K562 (cell line): Measurements from ENCODE around the gene OVOL1. TPM values are rescaled to one million over a fixed set of nuclear protein-coding genes. Genes with fewer than 3 reads are reported as not detected.
A peak's percentile ranks its signal among the peaks of the same experiment; 100 is the strongest.

Experiments used
- GTF2A2 ChIP-seq: IDR thresholded peaks from 2 replicates; pipeline ENCODE4 v1.6.1; 2016; ENCODE audit warnings: mild to moderate bottlenecking, missing genetic modification characterization, missing compliant biosample characterization
- NFIC ChIP-seq: fragments of 450-650 bp; IDR thresholded peaks from 2 replicates; pipeline ENCODE4 v1.6.1; 2017; ENCODE audit warnings: mild to moderate bottlenecking, inconsistent platforms
- RAD51 ChIP-seq: fragments of 450-650 bp; IDR thresholded peaks from 2 replicates; pipeline ENCODE4 v1.7.1; 2016; ENCODE audit warnings: low read depth, mild to moderate bottlenecking, borderline replicate concordance
- SIRT6 ChIP-seq: IDR thresholded peaks from one replicate; pipeline ENCODE4 v1.6.1; 2012; ENCODE audit warnings: low read depth, mild to moderate bottlenecking, control low read depth, inconsistent platforms, low read length, moderate library complexity
- SMARCC2 ChIP-seq: fragments of 450-650 bp; IDR thresholded peaks from 2 replicates; pipeline ENCODE4 v1.6.1; 2017; ENCODE audit warnings: antibody characterized with exemption, moderate library complexity, mild to moderate bottlenecking, low read depth
- SMC3 ChIP-seq: conservative IDR thresholded peaks from 2 replicates; pipeline ENCODE4 v1.6.1; 2011; ENCODE audit warnings: low read depth, low read length, improper control_type of control experiment; ENCODE audit not compliant: insufficient read depth
- TCF3 ChIP-seq: sonication (generic); formaldehyde crosslinking; IDR thresholded peaks from 2 replicates; pipeline ENCODE4 v1.4.0; 2020; ENCODE audit warnings: mild to moderate bottlenecking, missing genetic modification reagents
- ZBED1 ChIP-seq: IDR thresholded peaks from 2 replicates; pipeline ENCODE4 v1.6.1; 2014
- ZNF217 ChIP-seq: sonication (generic); formaldehyde crosslinking; IDR thresholded peaks from 2 replicates; pipeline ENCODE4 v1.8.0; 2022; ENCODE audit warnings: mild to moderate bottlenecking, missing genetic modification reagents
- ZNF696 ChIP-seq: fragments of 250-450 bp; sonication (Bioruptor Pico); conservative IDR thresholded peaks from 2 replicates; pipeline ENCODE4 v1.4.0; 2020; ENCODE audit warnings: mild to moderate bottlenecking, moderate library complexity
- ZNF780A ChIP-seq: fragments of 250-450 bp; sonication (Bioruptor Pico); IDR thresholded peaks from 2 replicates; pipeline ENCODE4 v1.5.0; 2021; ENCODE audit warnings: mild to moderate bottlenecking
- polyA plus RNA-seq, 8 experiments: library from polyadenylated mRNA; depleted of rRNA in 4 of 8; stranded (reverse) in 5 of 8; unstranded in 3 of 8; fragments of >200 nt; fragmentation: Nextera tagmentation in 2 of 8; fragmentation: Illumina TruSeq in 1 of 8; extraction: Ambion mirVana in 2 of 8; extraction: Trizol in 1 of 8; gene quantifications; 2 replicates each; pipeline versions ENCODE4 v1.2.1 to v1.2.3, GENCODE V29; 2011 to 2014; ENCODE audit warnings: inconsistent platforms in 1 of 8, missing spikeins in 1 of 8
- total RNA-seq, 7 experiments: library from RNA; depleted of rRNA in 6 of 7; stranded (reverse); fragments of >200 nt in 6 of 7; fragmentation: Illumina TruSeq in 2 of 7; extraction: Trizol in 2 of 7; gene quantifications; 2 replicates each; pipeline versions ENCODE4 v1.2.1 to v1.2.3, GENCODE V29; 2011 to 2021; ENCODE audit warnings: low replicate concordance in 1 of 7
- TF ChIP-seq, protein P1 (sequence below): fragments of 450-650 bp; IDR thresholded peaks from one replicate; pipeline ENCODE4 v1.6.1; 2018; ENCODE audit warnings: mild to moderate bottlenecking, moderate library complexity; ENCODE audit not compliant: partially characterized antibody
- TF ChIP-seq, protein P2 (sequence below), 2 experiments: IDR thresholded peaks in 1 of 2; conservative IDR thresholded peaks in 1 of 2; 2 replicates each; pipeline ENCODE4 v1.6.1; 2016; ENCODE audit warnings: low read depth in 2 of 2, mild to moderate bottlenecking in 1 of 2, missing compliant biosample characterization in 1 of 2, missing genetic modification characterization in 1 of 2, moderate library complexity in 1 of 2
- TF ChIP-seq, protein P3 (sequence below): fragments of 250-450 bp; sonication (Bioruptor Pico); IDR thresholded peaks from 2 replicates; pipeline ENCODE4 v1.4.0; 2020
- TF ChIP-seq, protein P4 (sequence below): sonication (generic); formaldehyde crosslinking; IDR thresholded peaks from 2 replicates; pipeline ENCODE4 v1.8.1; 2023; ENCODE audit warnings: missing genetic modification reagents, mild to moderate bottlenecking, borderline replicate concordance

Gene OVOL1
- total and polyA plus RNA-seq, 9 of the 15 experiments (the other 6 are each of a cell fraction or from before 2014, with no cell fraction given), result 0.09 TPM; not detected in 8

DNA sequence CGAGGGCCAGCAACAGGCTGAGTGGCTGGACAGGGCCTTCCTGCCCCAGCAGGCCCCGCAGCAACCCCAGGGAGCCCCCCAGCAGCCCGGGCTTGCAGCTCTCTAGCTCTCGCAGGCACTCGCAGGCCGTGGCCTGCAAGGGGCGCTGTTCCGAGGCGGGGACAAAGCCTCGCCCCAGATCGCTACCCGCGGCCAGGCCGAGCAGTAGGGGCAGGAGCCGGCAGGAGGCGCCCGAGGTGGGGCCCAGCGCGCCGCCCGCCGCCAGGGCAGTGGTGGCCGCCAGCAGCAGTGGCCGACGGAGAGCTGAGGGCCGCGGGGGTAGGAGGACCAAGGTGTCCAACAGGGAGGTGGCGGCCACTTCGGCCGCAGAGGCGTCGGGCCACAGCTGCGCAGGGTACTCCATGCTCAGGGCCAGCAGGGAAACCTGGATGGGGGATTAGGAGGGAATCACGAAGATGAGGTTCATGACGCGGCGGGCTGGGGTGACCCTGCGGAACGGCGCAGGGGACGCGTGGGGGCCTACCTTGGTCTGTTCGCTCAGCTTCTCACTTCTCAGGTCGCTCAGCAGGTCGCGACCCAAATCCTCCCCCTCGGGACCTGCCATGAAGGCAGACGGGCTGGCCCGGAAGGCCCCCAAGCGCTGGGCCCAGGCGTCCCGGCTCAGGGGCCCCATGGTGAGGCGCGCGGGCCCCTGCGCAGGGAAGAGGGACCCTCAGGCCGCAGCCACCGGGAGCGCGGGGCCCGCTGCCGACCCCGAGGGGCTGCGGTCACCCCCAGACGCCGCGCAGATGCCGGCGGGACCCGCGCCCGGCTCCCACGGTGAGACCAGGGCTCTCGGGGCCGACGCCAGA lies 6.7 kb upstream of the OVOL1 start (continued):
- TF ChIP-seq NFIC, result peak; percentile 24; the same call in 1 of the 2 replicates
- peak; percentile 86 for TF ChIP-seq SMC3
- TF ChIP-seq, protein P1, sequence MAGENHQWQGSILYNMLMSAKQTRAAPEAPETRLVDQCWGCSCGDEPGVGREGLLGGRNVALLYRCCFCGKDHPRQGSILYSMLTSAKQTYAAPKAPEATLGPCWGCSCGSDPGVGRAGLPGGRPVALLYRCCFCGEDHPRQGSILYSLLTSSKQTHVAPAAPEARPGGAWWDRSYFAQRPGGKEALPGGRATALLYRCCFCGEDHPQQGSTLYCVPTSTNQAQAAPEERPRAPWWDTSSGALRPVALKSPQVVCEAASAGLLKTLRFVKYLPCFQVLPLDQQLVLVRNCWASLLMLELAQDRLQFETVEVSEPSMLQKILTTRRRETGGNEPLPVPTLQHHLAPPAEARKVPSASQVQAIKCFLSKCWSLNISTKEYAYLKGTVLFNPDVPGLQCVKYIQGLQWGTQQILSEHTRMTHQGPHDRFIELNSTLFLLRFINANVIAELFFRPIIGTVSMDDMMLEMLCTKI, result no peak
- TF ChIP-seq, protein P2, sequence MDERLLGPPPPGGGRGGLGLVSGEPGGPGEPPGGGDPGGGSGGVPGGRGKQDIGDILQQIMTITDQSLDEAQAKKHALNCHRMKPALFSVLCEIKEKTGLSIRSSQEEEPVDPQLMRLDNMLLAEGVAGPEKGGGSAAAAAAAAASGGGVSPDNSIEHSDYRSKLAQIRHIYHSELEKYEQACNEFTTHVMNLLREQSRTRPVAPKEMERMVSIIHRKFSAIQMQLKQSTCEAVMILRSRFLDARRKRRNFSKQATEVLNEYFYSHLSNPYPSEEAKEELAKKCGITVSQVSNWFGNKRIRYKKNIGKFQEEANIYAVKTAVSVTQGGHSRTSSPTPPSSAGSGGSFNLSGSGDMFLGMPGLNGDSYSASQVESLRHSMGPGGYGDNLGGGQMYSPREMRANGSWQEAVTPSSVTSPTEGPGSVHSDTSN (CRISPR knock-in tag; IDR thresholded peaks at IDR 0.05; ENCODE audit: low read depth), result no peak
- TF ChIP-seq, protein P2 (tag; conservative IDR thresholded peaks at IDR 0.05; ENCODE audit: low read depth), result no peak
- TF ChIP-seq RAD51, result no peak
- TF ChIP-seq SMARCC2, result no peak
- TF ChIP-seq, protein P3, sequence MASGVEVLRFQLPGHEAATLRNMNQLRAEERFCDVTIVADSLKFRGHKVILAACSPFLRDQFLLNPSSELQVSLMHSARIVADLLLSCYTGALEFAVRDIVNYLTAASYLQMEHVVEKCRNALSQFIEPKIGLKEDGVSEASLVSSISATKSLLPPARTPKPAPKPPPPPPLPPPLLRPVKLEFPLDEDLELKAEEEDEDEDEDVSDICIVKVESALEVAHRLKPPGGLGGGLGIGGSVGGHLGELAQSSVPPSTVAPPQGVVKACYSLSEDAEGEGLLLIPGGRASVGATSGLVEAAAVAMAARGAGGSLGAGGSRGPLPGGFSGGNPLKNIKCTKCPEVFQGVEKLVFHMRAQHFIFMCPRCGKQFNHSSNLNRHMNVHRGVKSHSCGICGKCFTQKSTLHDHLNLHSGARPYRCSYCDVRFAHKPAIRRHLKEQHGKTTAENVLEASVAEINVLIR (CRISPR knock-in tag), result no peak
- TF ChIP-seq ZBED1, result no peak
- TF ChIP-seq SIRT6, result no peak
- TF ChIP-seq ZNF696, result no peak
- TF ChIP-seq, protein P4, sequence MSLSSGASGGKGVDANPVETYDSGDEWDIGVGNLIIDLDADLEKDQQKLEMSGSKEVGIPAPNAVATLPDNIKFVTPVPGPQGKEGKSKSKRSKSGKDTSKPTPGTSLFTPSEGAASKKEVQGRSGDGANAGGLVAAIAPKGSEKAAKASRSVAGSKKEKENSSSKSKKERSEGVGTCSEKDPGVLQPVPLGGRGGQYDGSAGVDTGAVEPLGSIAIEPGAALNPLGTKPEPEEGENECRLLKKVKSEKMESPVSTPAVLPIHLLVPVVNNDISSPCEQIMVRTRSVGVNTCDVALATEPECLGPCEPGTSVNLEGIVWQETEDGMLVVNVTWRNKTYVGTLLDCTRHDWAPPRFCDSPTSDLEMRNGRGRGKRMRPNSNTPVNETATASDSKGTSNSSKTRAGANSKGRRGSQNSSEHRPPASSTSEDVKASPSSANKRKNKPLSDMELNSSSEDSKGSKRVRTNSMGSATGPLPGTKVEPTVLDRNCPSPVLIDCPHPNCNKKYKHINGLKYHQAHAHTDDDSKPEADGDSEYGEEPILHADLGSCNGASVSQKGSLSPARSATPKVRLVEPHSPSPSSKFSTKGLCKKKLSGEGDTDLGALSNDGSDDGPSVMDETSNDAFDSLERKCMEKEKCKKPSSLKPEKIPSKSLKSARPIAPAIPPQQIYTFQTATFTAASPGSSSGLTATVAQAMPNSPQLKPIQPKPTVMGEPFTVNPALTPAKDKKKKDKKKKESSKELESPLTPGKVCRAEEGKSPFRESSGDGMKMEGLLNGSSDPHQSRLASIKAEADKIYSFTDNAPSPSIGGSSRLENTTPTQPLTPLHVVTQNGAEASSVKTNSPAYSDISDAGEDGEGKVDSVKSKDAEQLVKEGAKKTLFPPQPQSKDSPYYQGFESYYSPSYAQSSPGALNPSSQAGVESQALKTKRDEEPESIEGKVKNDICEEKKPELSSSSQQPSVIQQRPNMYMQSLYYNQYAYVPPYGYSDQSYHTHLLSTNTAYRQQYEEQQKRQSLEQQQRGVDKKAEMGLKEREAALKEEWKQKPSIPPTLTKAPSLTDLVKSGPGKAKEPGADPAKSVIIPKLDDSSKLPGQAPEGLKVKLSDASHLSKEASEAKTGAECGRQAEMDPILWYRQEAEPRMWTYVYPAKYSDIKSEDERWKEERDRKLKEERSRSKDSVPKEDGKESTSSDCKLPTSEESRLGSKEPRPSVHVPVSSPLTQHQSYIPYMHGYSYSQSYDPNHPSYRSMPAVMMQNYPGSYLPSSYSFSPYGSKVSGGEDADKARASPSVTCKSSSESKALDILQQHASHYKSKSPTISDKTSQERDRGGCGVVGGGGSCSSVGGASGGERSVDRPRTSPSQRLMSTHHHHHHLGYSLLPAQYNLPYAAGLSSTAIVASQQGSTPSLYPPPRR (CRISPR knock-in tag), result no peak
- no peak for TF ChIP-seq ZNF217 (CRISPR knock-in tag)
- no peak for TF ChIP-seq ZNF780A (CRISPR knock-in tag)
- TF ChIP-seq GTF2A2 (tag), result no peak
- TF ChIP-seq TCF3 (CRISPR knock-in tag), result peak; percentile 52
